Non-pigmented ciliary epithelial cell (primary cell): ENCODE measurements around the gene ETV1.
A peak's percentile ranks its signal among the peaks of the same experiment; 100 is the strongest.

ENCODE experiments used
- DNase-seq: peaks from one replicate; pipeline ENCODE4 v3.0.0-alpha.2; 2010; ENCODE audit warnings: low read depth

The ETV1 gene

GRCh38 chr7:13986208-13986607, 3.3 kb downstream of the ETV1 start:
- DNase-seq: no peak

DNA sequence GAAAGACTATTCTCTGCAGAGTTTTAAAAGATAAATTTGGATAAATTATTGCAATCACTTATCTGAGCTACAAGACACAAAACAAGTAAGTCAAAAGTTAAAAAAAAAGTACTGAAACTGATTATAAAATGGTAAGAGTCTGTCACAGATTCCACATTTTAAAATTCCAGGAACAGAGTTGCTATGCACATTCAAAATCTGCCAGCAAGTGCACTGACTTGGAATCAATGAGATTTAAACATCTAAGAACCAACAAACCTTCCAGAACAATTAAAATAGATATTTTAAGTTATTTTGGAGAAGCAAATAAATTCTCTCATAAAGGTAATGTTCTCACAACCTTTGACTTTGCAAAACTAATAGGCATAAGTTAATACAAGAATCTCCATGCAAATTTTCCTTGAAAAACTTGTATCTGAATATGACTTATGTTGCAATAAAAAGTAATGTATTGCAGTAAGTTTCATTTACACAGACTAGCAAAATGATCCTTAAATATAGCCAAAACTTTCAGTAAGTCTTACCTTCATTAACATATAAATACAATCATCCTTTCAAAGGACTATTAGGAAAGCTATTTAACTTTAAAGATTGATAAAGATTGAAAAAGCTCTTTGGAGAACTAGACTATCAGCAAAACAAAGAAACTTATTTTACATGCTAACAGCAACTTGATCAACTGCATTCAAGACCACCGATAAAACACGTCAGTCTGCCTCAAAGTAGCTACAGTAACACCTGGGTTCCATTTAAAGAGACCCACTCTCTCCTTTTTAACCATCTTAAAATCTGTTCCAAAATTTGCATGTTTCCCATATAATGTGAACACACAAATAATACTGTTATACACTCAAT, 4.4 kb downstream of the ETV1 start:
- DNase-seq: no peak

- no peak for DNase-seq
Measured at GRCh38 chr7:13984061-13984460, 5.4 kb downstream of the ETV1 start.

GRCh38 chr7:13982940-13983677, 6.4 kb downstream of the ETV1 start:
- no peak for DNase-seq

- DNase-seq: peak; percentile 95
Measured at GRCh38 chr7:13981070-13981469, 8.4 kb downstream of the ETV1 start.

DNA sequence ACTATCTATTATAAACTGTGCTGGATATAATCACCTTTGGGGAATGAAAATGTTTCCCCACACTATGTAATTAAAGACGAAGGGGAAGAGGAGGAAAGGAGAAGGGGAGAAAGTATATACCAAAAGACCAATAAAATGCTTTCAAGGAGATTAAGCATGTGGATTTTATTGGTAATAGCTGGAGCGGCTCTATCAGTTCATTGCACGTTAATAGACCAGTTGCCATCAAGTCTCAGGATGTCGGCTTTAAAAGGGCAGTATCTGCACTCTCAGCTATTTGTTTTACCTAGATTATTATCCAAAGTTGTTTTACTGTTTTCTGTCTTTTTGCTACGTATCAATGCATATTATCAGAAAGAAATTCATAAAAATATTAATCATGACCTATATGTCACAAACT, 9.0 kb downstream of the ETV1 start:
- no peak for DNase-seq

DNA sequence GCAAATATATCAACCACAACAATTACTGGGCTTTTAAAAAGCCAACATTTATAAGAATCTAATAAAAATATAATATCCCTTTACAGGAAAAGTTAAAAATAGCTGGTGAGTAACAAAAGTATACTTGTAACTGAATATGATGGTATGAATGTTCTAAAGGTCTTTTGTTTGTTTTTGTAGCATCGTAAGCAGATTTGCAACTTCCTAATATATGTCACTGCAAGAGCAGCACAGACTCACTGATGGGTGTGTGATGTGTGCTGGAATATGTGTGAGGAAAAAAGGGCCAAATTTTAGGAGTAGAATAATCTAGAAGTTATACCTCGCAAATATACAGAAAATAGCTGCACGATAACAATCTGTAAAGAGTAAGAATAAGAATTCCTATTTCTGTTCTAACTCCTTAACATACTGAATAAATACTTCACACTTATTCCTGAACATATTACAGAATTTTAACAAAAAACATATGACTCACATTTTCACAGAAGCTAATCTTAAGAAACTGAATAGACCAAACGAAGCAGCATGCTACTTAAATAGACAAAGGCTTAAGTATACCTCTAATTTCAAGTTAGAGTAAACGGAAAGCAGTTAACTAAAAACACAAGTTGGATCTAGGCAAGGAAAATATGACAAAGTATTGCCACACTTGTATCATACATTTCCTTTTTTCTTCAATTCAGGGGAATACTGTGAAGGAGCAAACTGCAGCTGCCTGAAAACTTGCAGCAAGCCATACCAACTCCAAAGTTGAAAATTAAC, 9.6 kb downstream of the ETV1 start:
- DNase-seq: no peak

- DNase-seq: no peak
Measured at GRCh38 chr7:13976594-13976993, 12.9 kb downstream of the ETV1 start.

- no peak for DNase-seq
Measured at GRCh38 chr7:13965077-13965476, 24.4 kb downstream of the ETV1 start.

- no peak for DNase-seq
Measured at GRCh38 chr7:13963925-13964324, 25.5 kb downstream of the ETV1 start.

DNA sequence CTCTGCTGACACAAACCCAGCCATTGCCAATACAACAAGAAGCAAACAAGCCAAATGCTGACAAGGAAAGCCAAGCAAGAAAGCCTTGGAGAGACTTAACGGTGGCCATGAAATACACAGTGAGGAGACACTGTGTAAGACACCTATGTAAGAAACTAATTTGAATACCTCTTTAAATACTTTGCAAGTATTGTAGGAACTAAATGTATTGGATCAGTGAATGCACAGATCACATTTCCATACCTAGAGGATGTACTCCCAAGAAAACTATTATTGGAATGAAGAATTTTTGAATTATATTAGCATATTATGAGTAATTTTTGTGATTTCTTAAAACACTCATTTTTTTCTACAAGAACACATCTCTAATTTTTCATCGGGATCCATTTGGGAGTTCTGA, 34.0 kb downstream of the ETV1 start:
- DNase-seq: no peak

- no peak for DNase-seq
Measured at GRCh38 chr7:13953368-13953767, 36.1 kb downstream of the ETV1 start.

DNA sequence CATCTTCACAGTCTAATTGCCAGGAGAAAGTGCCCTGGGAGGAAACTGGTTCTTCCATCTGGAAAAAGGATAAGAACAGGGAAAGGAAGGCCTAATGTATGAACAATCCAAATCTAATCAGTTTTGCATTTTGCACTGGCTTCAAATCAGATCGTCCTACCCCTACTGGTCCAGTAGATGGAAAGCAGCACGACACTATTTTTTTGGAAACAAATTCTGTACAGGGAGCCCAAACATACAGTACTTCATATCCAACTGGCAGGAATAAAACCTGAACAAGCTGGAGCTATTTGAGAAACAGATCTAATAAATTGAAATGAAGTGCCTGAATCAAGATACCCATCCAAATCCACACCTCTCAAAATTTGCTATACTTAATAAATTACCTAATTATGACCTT, 36.5 kb downstream of the ETV1 start:
- DNase-seq: no peak

- DNase-seq: no peak
Measured at GRCh38 chr7:13949939-13950338, 39.5 kb downstream of the ETV1 start.

- DNase-seq: no peak
Measured at GRCh38 chr7:13949445-13949844, 40.0 kb downstream of the ETV1 start.

GRCh38 chr7:13948019-13948801, 41.3 kb downstream of the ETV1 start:
- DNase-seq: no peak

DNA sequence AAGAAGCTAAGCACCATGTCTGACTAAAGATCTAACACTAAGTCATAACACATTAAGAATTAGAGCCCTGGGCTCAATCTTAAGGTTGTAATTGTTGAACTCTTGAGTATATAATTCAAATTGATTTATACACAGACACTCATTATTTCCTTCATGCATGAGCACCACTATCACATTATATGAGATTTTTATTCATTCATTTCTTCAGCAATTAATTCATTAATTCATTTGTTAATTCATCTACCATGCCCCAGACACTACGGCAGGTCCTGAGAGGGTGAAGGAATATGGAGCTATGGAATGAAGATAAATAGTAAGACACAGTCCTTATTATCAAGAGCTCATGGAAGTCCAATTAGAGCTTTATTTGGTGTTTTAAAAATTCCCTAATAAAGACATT, 41.9 kb downstream of the ETV1 start:
- no peak for DNase-seq

DNA sequence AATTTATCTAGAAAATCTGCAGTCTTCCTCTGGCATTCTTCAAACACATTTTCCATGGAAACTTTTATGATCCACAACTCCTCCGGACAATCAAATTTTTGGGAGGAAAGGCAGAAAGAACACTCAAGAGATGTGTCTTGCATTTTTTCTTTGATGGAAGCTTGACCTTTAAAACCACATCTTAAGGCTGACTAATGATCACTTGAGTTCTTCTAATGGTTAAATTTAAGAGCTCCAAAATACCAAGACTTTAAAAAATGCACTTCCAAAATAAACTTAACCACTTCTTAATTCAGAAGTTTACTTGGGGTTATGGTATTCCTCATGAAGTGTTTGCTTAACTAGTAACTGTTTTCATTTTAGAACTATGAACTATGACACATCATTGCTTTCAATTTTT, 43.3 kb downstream of the ETV1 start:
- peak; percentile 66 for DNase-seq

- DNase-seq: peak; percentile 20
Measured at GRCh38 chr7:13945670-13946069, 43.8 kb downstream of the ETV1 start.

DNA sequence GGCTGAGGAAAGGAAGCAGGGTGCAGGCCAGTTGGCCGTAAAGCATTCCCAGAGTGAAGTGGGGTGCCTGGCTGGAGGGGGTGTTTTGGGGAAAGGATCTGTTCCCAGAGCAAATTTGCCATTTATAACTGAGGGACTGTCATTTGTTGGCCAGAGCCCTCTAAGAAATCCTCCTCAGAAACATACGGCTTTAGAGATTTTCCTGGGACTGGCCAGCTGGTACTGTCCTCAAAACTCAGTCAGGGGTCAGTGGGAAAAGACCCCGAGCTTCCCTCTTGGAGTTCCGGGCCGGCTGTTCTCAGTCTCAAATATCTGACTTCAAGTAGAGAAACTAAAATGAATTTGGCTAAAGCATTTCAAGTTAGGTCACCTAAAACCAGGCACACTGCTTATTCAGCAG, 55.9 kb downstream of the ETV1 start:
- no peak for DNase-seq

DNA sequence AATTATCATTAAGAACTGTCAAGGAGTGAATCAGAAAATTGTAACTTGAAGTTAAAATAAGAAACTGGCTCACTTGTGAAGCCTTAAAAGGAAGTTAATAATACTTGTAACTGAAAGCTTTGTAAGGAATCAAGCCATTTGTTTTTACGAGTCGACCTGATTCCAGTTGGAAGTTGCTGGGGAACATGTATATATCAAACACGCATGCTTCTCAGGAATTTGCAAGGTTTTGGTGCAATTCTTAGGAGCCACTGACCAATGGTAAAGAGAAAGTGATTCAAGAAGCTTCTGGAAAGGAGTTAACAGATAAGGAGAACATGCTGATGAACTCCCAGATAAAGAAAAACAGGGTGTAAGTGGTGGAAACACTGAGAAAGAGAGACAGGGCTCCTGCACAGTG, 56.4 kb downstream of the ETV1 start:
- no peak for DNase-seq

DNA sequence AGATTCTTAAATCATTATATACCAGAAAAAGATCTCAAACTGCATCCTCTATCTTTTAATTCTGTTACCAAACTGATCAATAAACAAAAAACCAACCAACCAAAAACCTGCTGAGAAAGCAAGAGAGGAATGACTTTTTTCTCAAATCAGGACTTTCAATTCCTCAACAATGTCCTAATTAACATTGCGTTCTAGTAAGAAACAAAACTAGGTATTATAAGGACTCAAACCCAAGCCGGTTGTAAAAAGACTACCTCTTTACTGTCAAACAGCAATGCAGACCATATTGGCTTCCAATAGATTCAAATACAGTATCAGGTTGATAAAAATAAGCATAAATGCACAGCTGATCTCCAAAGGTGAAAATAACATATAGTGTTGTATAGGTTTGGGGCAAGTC, 57.3 kb downstream of the ETV1 start:
- DNase-seq: no peak
